Measurements from ENCODE around the gene ZNF296. TPM values are rescaled to one million over a fixed set of nuclear protein-coding genes. Genes with fewer than 3 reads are reported as not detected.

ZNF296 gene
- total RNA-seq, 2 experiments from 2014 or later: 8.1 to 8.6 TPM

DNA sequence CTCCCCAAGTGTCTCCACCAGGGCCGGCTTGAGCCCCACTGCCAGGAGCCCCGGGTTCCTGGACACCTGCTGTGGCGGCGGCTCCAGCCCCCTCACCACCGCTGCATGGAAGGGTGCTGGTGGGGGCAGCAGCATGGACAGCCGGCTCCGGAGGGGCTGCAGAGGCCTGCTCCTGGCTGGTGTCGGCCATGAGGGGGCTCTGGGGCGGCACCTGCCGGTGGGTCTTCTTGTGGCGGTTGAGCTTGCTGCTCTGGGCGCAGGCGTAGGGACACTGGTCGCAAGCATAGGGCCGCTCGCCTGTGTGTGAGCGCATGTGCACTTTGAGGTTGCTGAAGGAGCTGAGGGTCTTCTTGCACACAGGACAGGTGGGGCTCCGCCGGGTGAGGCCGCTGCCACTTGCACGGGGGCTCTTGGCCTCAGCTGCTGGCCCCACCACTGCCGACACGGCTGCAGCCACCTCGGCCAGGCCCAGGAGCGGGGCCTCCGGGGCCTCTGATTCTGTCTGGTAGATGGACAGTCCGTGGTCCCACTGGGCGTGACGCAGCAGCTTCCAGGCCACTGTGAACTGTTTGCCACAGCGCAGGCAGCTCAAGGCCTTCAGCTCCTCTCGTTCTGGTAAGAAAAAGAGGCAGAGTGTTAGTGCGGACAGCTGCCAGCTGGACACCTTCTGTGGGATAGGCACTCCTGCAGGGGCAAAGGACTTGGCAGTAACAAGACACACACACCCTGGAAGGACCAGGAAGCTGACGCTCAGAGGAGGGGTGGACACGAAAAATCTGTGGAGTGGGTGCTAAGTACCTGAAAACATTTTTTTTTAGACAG lies 4.1 kb downstream of the ZNF296 start:
- POLR2A ChIA-PET: no interaction called here
- CTCF ChIA-PET: interaction anchor here (0.6 kb wide), 1 partner anchor 12 kb away, joined by 3 read pairs; no protein-coding TSS in a partner anchor

DNA sequence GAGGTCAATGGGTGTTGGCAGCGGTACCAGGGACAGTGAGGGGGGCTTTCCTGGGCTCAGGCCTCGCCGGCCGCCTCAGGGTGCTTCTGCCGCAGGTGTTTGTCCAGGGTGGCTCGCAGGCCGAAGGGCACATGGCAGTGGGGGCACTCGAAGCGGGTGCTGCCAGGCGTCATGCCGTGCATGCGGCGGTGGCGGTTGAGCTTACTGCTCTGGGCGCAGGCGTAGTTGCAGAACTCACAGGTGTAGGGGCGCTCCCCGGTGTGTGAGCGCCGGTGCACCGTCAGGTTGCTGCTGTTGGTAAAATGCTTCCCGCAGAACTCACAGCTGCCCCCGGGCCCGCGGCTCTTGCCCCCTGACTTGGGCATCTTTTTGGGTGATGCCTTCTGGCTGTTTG lies 4.7 kb downstream of the ZNF296 start:
- POLR2A ChIA-PET: no interaction called here
- CTCF ChIA-PET: no interaction called here

DNA sequence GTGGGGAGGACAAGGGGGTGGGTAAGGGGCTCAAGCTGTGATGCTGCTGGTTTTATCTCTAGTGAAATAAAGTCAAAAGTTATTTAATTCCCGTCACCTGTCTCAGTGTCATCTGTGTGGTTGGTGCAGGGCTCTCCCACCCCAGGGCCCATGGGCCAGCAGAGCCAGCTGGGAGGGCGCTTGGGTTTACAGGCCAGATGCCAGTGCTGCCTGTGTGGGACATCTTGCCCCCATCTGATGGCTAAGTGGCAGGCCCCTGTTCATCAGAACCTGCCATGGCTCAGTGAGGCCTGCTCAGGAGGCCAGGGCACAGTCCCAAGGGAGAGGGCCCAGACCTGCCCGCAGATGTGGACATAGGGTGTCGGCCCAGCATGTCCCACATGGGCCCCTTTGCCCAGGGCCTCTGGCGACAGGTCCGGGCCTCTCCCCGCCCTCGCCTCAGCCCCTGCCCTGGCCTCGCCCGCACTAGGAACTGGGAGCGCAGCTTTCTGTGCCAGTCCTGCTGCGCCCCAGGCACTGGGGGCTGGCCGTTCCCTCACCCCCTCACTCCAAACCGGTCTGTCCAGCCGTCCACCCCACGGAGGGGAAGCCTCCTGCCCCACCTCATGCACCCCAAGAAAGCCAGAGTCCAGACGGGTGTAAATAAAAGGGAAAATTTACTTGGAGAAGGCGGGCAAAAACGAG lies 5.3 kb downstream of the ZNF296 start:
- ChIA-PET CTCF (no interaction called here), POLR2A (no interaction called here)

DNA sequence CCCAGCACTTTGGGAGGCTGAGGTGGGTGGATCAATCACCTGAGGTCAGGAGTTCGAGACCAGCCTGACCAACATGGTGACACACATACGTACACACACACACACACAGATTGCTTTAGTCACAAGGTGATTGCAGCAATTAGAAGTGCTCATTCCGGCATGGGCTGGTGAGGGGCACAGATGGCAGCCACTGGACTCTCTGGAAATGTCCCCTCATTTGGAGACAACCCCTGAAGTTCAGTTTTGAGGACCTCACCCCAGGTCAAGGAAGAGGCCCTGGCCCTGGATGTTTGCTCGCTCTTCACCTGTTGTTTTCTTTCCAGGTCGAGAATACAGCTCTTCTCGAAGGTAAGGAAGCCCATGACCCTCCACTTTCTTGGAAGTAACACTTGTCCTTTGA lies 6.1 kb downstream of the ZNF296 start:
- POLR2A ChIA-PET: no interaction called here
- CTCF ChIA-PET: no interaction called here

DNA sequence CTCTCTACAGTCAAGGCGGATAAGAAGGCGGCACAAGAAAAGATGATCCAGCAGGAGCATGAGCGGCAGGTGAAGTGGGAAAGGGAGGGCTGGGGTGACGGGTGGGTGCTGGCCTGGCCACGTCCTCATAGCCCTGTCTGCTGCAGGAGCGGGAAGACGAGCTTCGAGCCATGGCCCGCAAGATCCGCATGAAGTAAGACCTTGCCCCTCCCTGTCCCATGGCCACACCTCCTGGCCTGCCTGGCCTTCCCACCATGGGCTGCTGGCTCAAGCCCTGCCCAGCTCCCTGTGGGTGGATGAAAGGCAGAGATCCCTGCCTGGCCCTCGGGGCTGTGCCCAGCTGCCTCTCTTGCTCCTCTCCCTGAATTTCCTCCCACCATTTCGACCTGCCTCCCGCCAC lies 7.2 kb downstream of the ZNF296 start:
- POLR2A ChIA-PET: no interaction called here
- CTCF ChIA-PET: interaction anchor here (1.9 kb wide), 1 partner anchor 9 kb away, joined by 5 read pairs; no protein-coding TSS in a partner anchor

DNA sequence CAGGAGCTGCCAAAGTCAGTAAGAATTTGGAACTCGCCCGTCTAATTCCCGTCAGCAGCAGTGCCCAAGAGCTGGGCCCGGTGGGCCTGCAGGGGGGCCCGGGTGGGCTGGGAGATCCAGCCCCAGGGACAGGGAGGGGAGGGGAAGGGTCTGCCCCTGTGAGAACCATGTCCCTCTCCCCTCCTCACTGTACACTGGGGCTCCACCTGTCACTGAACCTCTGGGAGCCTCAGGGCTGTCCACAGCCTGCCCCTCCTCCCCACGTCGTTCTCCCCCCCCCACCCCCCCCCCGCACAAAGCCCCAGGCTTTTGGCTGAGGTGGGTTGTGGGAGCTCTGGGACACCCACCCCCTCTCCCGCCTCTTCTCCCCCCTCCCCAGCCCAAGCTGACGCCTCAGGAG lies 8.2 kb downstream of the ZNF296 start:
- POLR2A ChIA-PET: no interaction called here

DNA sequence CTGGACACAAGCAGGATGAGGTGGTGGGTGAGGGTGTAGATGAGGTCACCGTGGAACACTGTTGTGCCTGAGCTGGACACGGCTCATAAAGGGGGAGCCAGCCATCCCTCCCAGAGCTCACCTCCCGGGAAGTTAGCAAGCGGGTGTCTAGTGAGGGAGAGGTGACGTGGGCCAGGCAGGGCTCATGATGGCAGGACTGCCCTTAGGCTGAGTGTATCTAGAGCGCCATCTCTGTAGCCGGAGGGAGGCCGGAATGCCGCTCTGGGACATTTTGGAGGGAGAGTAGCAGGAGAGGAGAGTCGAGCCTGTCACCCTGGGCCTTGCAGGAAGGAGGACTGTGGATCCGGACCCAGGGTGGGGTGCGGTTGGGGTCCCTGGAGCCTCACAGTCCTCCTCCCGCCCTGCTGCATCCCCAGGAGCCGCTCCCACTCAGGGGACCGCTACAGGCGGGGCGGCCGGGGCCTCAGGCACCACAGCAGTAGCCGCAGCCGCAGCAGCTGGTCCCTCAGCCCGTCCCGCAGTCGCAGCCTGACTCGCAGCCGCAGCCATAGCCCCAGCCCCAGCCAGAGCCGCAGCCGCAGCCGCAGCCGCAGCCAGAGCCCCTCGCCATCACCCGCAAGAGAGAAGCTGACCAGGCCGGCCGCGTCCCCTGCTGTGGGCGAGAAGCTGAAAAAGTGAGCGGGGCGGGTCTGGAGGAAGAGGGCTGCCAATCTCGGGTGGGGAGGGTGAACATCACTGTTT lies 9.2 kb downstream of the ZNF296 start:
- ChIA-PET POLR2A (no interaction called here), CTCF (interaction anchor here (0.6 to 1.9 kb wide), 2 partner anchors 8 to 13 kb away, joined by 3 to 5 read pairs; no protein-coding TSS in a partner anchor)

More for the DNA sequence above, 8.2 kb downstream of the ZNF296 start:
- CTCF ChIA-PET: interaction anchor here (1.1 to 1.9 kb wide), 2 partner anchors 8 to 23 kb away, joined by 3 to 5 read pairs; no protein-coding TSS in a partner anchor

DNA sequence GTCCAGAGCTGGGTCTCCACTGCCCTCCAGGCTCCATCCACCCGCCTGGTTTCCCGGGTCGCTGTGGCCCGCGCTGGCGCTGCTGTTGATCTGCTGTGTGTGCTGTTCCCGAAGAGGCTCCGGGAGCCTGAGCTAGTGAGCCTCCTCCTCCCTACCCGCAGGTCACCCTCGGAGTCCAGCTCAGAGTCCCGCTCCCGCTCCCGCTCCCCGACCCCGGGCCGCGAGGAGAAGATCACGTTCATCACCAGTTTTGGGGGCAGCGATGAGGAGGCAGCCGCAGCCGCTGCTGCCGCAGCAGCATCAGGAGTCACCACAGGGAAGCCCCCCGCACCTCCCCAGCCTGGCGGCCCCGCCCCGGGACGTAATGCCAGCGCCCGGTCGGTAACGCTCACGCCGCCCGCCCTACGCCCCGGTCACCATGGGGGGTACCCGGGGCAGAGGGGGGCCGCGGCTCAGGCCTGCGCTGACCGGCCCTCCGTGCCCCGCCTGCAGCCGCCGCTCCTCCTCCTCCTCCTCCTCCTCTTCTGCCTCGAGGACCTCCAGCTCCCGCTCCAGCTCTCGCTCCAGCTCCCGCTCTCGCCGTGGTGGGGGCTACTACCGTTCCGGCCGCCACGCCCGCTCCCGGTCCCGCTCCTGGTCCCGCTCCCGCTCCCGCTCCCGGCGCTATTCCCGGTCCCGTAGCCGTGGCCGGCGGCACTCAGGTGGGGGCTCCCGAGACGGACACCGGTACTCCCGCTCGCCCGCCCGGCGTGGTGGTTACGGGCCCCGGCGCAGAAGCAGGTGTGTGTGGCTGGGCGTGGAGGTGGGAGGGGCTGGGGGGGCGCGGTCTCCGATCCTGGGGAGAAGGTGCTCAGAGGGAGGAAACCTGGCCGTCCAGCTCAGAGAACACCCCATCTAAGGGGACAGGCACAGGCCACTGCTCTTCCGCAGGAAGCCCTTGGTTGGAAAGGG lies 12.2 kb downstream of the ZNF296 start:
- ChIA-PET POLR2A (interaction anchor here (1.0 to 1.7 kb wide), 2 partner anchors 11 kb away, joined by 3 read pairs; no protein-coding TSS in a partner anchor), CTCF (no interaction called here)

DNA sequence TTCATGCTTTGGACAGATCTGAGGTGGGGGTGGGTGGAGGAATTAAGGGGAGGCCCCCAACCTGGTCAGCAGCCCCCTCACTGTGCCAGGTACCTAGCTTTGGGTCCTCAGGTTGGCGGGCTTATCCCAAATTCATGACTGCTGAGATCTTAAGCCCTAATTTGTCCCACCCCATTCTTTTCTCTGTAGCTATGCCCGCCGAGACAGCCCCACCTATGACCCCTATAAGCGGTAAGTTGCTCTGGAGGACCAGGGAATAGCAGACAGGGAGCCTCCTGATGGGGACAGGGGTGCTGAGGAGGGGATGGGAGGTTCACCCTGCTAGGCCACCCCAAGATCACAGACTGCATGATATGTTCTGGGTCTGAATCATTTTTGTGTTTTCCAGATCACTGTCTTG lies 14.3 kb downstream of the ZNF296 start:
- POLR2A ChIA-PET: no interaction called here
- CTCF ChIA-PET: no interaction called here

DNA sequence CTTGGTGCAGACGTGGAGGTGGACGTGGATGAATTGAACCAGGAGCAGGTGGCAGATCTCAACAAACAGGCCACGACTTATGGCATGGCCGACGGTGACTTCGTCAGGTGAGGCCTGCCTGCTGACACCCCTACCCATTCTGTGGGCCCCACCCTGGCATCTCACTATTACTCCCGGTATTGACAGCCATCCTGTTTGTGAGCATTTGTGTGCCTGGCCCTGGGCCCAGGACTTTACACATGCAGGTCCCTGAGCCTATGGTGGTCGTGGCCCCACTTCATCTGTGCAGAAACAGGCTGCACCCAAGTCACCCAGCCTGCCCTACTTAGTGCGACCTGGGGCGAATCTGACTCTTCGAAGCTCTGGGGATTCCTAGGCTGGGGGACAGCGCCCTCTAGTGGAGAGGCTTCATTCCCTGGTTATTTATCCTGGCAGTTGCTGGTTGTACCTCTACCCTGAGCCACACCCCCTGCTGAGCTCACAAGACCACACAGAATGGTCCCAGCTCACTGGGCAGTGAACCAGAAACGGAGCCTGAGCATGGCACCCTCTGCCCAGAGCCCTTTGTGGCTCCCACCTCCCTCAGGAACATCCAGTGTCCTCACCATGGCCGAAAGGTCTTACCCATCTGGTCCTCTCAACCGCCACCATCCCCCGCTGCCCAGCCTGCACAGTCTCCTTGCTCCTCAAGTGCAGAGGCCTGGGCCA lies 16.9 kb downstream of the ZNF296 start:
- POLR2A ChIA-PET: interaction anchor here (0.6 to 0.7 kb wide), 2 partner anchors 16 to 58 kb away, joined by 3 read pairs; no protein-coding TSS in a partner anchor
- CTCF ChIA-PET: interaction anchor here (0.6 to 1.7 kb wide), 25 partner anchors 9 to 844 kb away, joined by 3 to 10 read pairs (median 3); partner anchors contain the start of genes APOE, GEMIN7, PPP1R37 and RELB

DNA sequence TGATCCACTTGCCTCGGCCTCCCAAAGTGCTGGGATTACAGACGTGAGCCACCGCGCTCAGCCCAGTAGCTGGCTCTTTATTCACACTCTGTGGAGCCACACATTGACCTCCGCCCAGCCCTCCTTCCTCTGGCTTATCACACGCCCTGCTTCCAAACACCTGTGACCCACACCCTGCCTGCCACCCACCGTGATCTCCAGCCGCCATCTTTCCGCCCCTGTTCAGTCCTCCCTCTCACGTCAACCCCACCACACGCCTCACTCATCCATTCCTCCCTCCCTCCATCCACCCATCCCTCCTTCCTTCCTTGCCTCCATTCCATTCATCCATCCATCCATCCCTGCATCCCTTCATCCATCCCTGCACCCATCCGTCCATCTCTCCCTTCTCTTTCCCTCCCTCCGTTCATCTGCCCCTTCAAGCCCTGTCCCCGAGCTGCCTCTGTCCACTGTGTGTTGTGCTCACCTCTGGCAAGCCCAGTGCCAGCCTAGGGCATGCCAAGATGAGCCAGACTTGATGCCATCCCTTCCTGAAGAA lies 17.6 kb downstream of the ZNF296 start:
- POLR2A ChIA-PET: interaction anchor here (0.6 to 0.7 kb wide), 2 partner anchors 17 to 57 kb away, joined by 3 read pairs; no protein-coding TSS in a partner anchor
- CTCF ChIA-PET: interaction anchor here (0.7 to 1.7 kb wide), 16 partner anchors 10 to 156 kb away, joined by 3 to 10 read pairs (median 4); partner anchors contain the start of genes APOE, GEMIN7, PPP1R37 and RELB

DNA sequence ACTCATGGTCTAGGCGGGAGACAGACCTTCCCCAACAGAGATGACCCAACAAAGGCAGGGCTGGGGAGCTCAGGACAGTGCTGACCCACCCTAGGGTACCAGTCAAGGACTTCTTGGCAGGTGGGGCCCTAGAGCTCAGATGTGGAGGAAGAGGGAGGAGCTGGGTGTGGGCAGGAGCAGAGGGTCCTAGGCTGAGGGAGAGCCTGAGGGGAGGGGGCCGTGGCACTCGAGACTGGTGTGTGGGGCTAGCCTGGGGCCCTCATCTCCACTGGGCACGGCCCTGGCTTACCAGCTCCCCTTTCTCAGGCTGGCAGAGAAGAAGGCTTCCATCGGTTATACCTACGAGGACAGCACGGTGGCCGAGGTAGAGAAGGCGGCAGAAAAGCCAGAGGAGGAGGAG lies 18.8 kb downstream of the ZNF296 start:
- CTCF ChIA-PET: interaction anchor here (1.0 to 1.5 kb wide), 3 partner anchors 11 to 99 kb away, joined by 3 to 4 read pairs (median 3); no protein-coding TSS in a partner anchor
- POLR2A ChIA-PET: no interaction called here

DNA sequence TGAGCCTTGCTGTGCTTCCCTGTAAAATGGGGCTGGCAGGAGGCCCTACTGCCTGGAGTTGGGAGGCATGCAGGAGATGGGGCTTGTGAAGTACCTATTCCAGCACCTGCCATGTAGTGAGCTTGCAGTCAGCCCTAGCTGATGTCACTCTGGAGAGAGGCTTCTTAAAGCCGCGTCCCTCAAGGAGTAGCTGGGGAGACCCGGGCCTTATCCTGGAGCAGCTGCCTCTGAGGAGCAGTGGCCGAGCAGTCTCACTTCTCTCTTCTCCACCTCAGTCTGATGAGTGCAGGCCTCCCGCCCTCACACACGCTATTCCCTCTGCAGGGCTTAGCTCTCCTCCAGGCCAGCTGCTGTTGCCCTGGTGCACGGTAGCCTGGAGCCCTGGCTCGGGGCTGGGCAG lies 19.4 kb downstream of the ZNF296 start:
- POLR2A ChIA-PET: no interaction called here

DNA sequence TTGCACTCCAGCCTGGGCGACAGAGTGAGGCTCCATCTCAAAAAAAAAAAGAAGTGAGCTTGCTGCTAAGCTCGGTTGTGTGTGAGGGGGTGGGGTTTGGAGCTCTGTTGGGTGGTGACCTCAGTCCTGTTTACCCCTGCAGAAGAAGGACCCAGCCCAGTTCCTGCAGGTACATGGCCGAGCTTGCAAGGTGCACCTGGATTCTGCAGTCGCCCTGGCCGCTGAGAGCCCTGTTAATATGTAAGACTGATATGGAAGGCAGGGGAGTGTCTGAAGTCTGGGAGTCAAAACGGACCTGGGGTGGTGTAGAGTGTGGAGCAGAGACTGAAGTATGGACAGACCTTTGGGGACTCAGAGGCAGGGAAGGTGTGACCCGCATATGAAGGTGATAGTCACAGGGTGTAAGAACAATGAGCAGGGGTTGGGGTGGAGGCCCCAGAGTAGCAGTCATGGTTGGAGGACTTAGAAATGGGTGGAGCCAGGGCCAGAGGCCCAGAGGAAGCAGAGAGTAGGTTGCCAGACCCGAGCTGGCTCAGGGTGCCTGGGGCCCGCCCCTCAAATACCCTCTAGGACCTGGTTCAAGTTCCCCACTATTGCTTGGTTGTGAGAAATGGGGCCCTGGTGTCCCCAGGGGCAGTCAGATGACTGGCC lies 24.2 kb downstream of the ZNF296 start:
- ChIA-PET CTCF (interaction anchor here (1.1 kb wide), 1 partner anchor 13 kb away, joined by 4 read pairs; no protein-coding TSS in a partner anchor), POLR2A (no interaction called here)

More for the DNA sequence above, 19.4 kb downstream of the ZNF296 start:
- CTCF ChIA-PET: interaction anchor here (1.0 to 1.1 kb wide), 2 partner anchors 11 to 99 kb away, joined by 3 read pairs; no protein-coding TSS in a partner anchor

DNA sequence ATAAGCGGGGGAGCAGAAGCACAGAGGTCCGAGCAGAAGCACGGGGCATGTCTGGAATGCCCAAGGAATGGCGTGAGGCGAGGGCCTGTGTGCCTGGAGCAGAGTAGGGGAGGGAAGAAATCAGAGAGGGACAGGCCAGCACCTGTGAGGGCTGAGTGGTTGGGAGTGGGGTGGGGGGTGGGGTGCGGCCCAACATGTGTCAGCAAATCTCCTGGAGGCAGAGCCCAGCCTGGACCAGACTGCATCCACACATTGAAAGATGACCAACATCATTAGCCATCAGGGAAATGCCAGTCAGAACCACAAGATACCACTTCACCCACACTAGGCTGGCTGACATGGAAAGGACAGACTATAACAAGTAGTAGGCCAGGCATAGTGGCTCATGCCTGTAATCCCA lies 26.2 kb downstream of the ZNF296 start:
- POLR2A ChIA-PET: no interaction called here

DNA sequence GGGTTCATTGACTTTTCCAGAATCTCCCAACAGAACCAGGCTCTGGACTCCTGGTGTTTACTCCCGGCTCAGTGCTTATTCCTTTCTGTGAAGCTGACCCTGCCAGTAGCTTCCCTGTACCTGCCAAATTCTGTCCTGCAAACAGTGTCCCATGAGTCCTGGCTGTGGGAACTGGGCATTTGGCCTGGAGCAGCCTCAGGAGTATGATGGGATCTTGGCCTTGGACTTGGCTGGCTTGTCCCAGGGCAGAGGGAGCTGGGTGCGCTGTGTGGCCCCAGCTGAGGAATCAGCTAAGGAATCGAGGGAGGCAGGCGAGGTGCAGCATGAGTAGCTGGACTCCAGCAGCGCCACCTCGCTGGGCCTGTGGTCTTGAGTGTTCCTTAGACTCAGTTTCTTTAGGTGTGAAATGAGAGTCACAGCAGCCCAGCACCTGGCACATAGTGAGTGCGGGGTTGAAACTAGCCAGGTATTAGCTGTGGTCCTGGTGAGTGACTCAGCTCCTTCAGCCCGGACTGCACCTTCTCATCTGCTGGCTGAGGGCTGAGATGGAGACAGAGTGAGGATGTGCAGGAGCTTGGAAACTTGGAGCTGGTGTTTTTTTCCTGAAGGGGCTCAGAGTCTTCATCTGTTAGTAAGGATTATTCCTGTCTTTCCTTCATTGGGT lies 27.1 kb downstream of the ZNF296 start:
- POLR2A ChIA-PET: interaction anchor here (0.6 kb wide), 1 partner anchor 530 kb away, joined by 3 read pairs; no protein-coding TSS in a partner anchor
- CTCF ChIA-PET: interaction anchor here (0.7 to 1.2 kb wide), 2 partner anchors 11 to 44 kb away, joined by 3 read pairs; no protein-coding TSS in a partner anchor

More for the DNA sequence above, 26.2 kb downstream of the ZNF296 start:
- CTCF ChIA-PET: interaction anchor here (0.7 to 1.2 kb wide), 2 partner anchors 10 to 45 kb away, joined by 3 read pairs; no protein-coding TSS in a partner anchor

Data from activated CD8-positive, alpha-beta memory T cell treated with anti-CD3 and anti-CD28 coated beads for 36 hours (primary cell).